GM12878 (cell line): ENCODE data around the gene CCNL1. TPM values are rescaled to one million over a fixed set of nuclear protein-coding genes. Genes with fewer than 3 reads are reported as not detected.

Experiments used
- BCL11A ChIP-seq: IDR thresholded peaks from 2 replicates; pipeline ENCODE4 v1.6.1; 2011; ENCODE audit warnings: low read depth, low read length
- BMI1 ChIP-seq: fragments of 450-650 bp; IDR thresholded peaks from 2 replicates; pipeline ENCODE4 v1.6.1; 2016; ENCODE audit warnings: mild to moderate bottlenecking, moderate library complexity, borderline replicate concordance
- CUX1 ChIP-seq: IDR thresholded peaks from 2 replicates; pipeline ENCODE4 v1.6.1; 2012; ENCODE audit warnings: improper control_type of control experiment, low read depth, low read length; ENCODE audit not compliant: insufficient replicate concordance
- DPF2 ChIP-seq: fragments of 450-650 bp; IDR thresholded peaks from 2 replicates; pipeline ENCODE4 v1.6.1; 2017; ENCODE audit warnings: mild to moderate bottlenecking
- E2F8 ChIP-seq: fragments of 450-650 bp; IDR thresholded peaks from 2 replicates; pipeline ENCODE4 v1.6.1; 2018; ENCODE audit warnings: mild to moderate bottlenecking, low read depth, moderate library complexity; ENCODE audit not compliant: partially characterized antibody
- EED ChIP-seq: sonication (generic); IDR thresholded peaks from 2 replicates; pipeline ENCODE4 v1.6.1; 2016; ENCODE audit warnings: antibody characterized with exemption, low read depth
- FOS ChIP-seq: IDR thresholded peaks from 3 replicates; pipeline ENCODE4 v1.6.1; 2011; ENCODE audit warnings: borderline replicate concordance; ENCODE audit not compliant: insufficient read length; ENCODE audit errors: extremely low read depth
- FOXK2 ChIP-seq: fragments of 450-650 bp; IDR thresholded peaks from 2 replicates; pipeline ENCODE4 v1.6.1; 2017; ENCODE audit warnings: mild to moderate bottlenecking, moderate library complexity
- HDAC2 ChIP-seq: fragments of 200-600 bp; sonication (generic); IDR thresholded peaks from 2 replicates; pipeline ENCODE4 v1.6.1; 2017
- KLF5 ChIP-seq: fragments of 450-650 bp; IDR thresholded peaks from 2 replicates; pipeline ENCODE4 v1.6.1; 2014; ENCODE audit warnings: mild to moderate bottlenecking; ENCODE audit not compliant: partially characterized antibody
- MYB ChIP-seq: fragments of 150-350 bp; IDR thresholded peaks from 2 replicates; pipeline ENCODE4 v1.6.1; 2014; ENCODE audit warnings: mild to moderate bottlenecking, low read depth, low read length, borderline replicate concordance
- NFYB ChIP-seq: IDR thresholded peaks from 2 replicates; pipeline ENCODE4 v1.6.1; 2011; ENCODE audit warnings: low read depth, mild to moderate bottlenecking, low read length, improper control_type of control experiment, moderate library complexity; ENCODE audit not compliant: insufficient read depth
- NR2C1 ChIP-seq: fragments of 450-650 bp; IDR thresholded peaks from 2 replicates; pipeline ENCODE4 v1.6.1; 2017; ENCODE audit warnings: antibody characterized with exemption, mild to moderate bottlenecking, moderate library complexity
- RCOR1 ChIP-seq: conservative IDR thresholded peaks from 2 replicates; pipeline ENCODE4 v1.6.1; 2012; ENCODE audit warnings: low read depth, low read length, improper control_type of control experiment
- SMARCA5 ChIP-seq: fragments of 450-650 bp; IDR thresholded peaks from 2 replicates; pipeline ENCODE4 v1.6.1; 2017; ENCODE audit warnings: mild to moderate bottlenecking
- STAT1 ChIP-seq: fragments of 450-650 bp; conservative IDR thresholded peaks from 2 replicates; pipeline ENCODE4 v1.6.1; 2014; ENCODE audit warnings: antibody characterized with exemption, mild to moderate bottlenecking
- USF2 ChIP-seq: IDR thresholded peaks from 2 replicates; pipeline ENCODE4 v1.6.1; 2011; ENCODE audit warnings: low read depth, low read length, improper control_type of control experiment, borderline replicate concordance
- YY1 ChIP-seq: IDR thresholded peaks from 2 replicates; pipeline ENCODE4 v1.6.1; 2011; ENCODE audit warnings: low read depth, mild to moderate bottlenecking, low read length
- ZNF274 ChIP-seq: IDR thresholded peaks from one replicate; pipeline ENCODE4 v1.8.0; 2011; ENCODE audit not compliant: insufficient read length, insufficient read depth
- polyA plus RNA-seq, 11 experiments: library from polyadenylated mRNA; depleted of rRNA in 4 of 11; unstranded in 6 of 11; stranded (reverse) in 5 of 11; fragments of >200 nt; fragmentation: Nextera tagmentation in 4 of 11; fragmentation: Illumina TruSeq in 1 of 11; extraction: Ambion mirVana in 4 of 11; extraction: Trizol in 1 of 11; gene quantifications; 1 replicate in 1 of 11; 2 replicates in 10 of 11; pipeline versions ENCODE4 v1.2.1 to v1.2.3, GENCODE V29; 2011 to 2016; ENCODE audit warnings: inconsistent platforms in 2 of 11, missing spikeins in 2 of 11, low read depth in 1 of 11
- total RNA-seq, 4 experiments: library from RNA; depleted of rRNA in 3 of 4; stranded (reverse); fragments of >200 nt in 3 of 4; fragmentation: Illumina TruSeq in 1 of 4; extraction: Trizol in 1 of 4; gene quantifications; 2 replicates each; pipeline versions ENCODE4 v1.2.1 to v1.2.3, GENCODE V29; 2013 to 2021

The CCNL1 gene
- total and polyA plus RNA-seq, 10 of the 15 experiments (the other 5 are each of a cell fraction or from before 2014, with no cell fraction given), result 22.2 to 174 (median 115) TPM

GRCh38 chr3:157159762-157160657, at the start of gene CCNL1 (continued):
- TF ChIP-seq CUX1 (no peak), BCL11A (peak; percentile 74; the same call in 1 of the 2 replicates), HDAC2 (no peak), NFYB (no peak), USF2 (no peak), SMARCA5 (peak; percentile 90), ZNF274 (no peak), KLF5 (peak; percentile 66), FOS (no peak), FOXK2 (no peak), MYB (peak; percentile 39; the same call in 1 of the 2 replicates), NR2C1 (peak; percentile 67), STAT1 (no peak; the same call in 1 of the 2 replicates), DPF2 (peak; percentile 46; the same call in 1 of the 2 replicates), YY1 (peak; percentile 94), E2F8 (peak; percentile 27), BMI1 (no peak), EED (peak; percentile 67; the same call in 1 of the 2 replicates), RCOR1 (no peak)
